ENCODE results near the gene RUVBL1.

The RUVBL1 gene

DNA sequence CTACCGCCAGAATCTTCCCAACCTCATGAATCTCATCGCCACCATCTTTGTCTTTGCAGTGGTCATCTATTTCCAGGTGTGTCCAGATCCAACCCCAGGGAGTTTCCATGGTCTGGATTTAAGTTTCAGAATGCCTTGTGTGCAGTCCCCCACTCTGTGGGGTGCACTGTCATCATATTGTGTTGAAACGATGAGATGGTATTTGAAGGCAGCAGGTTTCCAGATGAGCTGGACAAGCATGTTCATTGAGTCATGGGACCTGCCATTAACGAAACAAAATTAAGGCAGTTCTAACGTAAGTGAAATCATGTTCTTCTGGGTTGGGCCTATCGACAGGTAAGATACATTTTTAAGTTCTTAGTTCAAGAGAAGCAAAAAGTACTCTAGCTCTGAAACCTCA lies 58.6 kb downstream of the RUVBL1 start:
- DNase-seq, result no peak

DNA sequence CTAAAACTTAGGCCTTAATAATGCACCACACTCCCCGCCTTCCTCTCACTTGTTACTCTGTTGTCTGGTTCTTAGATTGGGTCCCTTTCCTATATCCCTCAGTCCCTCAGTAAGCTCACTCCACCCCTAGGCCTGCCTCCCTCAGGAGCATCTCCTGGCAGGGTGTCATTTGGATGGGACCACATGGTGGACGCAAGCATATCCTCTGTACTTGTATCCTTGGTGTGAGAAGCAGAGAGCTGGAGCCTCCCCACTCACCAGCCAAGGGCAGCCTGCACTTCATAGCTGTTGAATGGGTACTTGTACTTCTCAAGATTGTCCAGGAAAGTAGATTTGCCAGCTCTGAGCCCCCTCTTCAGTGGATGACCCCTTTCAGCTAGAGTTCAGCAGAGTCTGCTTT lies 59.7 kb downstream of the RUVBL1 start:
- no peak for DNase-seq

DNA sequence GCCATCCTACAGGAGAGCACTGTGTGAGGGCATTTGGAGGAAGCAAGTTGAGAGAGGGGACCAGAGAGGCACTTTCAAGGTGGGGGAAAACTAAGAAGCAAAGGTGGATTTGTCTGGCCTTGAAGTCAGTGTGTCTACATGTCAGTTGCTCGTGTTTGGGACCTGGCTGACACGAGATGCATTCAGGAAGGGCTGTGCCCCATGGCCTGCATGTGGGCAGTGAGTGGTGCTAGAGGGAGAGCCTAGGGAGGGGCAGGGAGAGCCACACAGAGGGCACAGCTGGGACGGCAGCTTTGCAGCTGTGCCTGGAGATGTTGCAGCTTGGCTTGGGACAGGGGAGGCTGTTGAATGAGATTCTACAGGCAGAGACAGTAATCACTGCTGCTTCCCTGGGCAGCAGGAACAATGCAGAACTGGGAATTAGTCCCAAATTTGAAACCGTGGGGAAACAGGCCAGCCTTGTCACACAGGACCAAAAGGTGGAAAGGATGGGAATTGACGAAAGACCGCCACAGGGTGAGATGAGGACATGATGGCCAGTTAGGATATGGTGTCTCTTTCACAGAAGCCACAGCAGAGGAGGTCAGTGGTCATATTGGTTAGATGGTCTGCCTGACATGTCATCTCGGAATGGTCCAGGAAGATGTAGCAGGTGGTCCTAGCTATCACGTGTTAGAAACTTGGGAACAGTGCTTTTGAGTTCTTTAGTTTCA lies 61.4 kb downstream of the RUVBL1 start:
- no peak for DNase-seq

DNA sequence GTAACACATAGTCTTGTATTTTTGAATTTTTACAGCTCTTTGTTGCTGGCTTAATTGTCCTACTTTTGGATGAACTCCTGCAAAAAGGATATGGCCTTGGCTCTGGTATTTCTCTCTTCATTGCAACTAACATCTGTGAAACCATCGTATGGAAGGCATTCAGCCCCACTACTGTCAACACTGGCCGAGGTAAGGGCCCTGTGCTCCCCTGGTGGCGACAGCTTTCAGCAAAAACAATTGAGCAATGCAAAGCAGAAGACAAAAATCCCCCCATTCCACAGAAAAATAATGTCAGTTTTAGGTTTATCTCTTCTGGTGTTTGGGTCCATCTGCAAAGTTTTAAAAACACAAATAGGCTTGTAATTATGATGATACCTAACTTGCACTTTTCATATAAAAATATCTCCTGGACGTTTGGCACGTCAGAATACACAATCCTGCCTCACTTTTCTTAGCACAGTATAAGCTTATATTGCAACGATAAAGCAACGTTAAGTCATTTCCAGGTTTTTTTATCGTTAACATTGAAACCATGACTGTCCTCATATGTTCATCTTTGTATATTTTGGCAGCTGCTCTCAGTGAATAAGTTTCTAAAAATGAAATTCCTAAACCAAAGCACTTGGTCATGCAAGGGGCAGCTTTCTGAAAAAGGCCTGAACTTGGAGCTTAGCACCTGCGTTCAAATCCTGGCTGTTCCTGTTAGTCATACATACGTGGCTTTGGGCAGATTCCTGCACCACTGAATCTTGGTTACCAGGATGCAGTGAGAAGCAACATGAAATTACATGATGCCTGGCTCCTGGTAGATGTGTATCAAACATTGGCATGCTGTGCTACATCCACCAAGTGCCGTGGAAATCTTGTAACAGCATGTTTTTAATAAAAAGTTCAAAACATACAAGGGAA lies 62.9 kb downstream of the RUVBL1 start:
- peak; percentile 94 for DNase-seq

DNA sequence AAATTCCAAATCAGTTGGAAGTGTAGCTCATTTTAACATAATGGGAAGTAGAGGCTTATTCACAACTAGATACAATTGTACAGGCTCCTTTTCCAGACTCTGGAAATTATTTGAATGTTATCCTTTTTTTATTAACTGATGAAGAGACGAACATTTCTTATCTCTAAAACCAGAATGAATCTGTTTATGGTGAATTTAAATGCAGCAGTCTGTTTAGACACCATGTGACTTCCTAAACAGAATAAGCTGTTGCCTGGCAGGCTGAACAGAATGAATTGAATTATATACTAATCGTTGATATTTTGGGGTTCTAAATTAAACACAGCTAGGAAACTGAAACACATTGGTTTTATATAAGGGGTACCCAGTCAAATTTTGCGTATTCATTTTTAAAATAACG lies 67.4 kb downstream of the RUVBL1 start:
- DNase-seq, result no peak

DNA sequence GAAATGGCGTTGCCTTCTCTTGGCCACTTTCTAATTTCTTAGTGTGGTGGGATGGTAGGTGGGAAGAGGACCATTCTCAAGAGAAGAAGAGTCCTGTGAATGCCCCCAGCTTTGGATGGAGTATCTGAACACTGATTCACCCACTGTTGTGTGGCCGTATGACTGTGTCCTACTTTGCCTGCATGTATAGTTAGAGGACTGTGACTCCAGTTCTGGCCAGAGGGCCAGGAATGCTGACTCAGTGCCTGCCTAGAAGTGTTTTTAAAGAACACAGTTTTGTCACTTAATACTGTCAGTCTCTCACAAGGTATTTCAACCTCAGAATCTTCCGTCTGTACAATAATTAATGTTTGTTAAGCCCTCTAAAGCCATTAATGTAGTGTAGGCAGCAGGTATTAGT lies 69.2 kb downstream of the RUVBL1 start:
- peak; percentile 74 for DNase-seq

DNA sequence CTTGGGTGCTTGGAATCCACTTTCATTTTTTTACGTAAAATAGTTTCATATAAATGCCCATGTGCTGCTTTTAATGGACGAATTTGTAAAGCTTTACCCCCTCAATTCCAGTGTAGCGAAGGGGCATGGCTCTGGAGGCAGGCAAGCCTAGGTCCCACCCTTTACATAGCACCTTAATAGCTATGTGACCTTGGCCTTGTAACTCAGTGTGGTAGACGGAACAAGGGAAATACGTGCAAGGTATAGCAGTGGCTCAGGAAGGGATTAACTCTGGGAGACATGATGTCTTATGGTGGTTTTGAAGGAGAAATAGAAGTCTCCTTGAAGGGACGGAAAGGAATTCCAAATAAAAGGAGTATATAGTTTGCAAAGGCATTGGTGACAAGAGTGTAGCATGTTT lies 70.0 kb downstream of the RUVBL1 start:
- DNase-seq, result no peak

DNA sequence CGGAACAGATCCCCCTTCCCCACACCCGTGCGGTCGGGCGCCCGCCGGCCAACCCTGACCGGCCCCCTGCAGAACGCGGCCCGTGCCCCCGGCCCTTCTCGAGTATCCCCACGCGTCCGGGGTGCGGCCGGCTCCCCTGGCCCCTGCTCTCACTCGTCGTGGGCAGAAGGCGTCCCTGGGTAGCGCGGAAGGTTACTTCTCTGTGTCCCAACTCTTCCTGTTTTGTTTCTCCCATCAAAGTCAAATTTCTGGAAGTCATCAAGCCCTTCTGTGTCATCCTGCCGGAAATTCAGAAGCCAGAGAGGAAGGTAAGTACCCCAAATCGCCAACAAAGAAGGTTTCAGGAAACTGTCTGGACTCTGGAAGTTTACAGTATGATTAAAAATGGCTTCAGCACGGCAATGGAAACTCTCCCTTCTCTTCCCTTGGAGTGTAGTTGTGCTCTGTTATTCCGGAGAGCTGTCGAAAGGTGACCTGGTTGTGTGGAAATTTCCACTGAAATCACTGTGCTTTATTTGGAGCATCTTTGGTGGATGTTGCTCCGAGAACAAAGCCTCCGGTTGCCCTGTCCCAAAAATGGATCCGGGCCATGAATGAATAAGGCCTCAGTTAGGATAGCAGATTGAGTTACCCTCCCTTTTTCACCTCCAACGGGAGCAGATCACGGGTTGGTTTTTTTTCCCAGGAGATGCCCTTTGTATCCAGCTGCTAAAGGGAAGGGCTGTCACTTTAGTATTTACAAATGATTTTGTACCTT lies 70.8 kb downstream of the RUVBL1 start:
- no peak for DNase-seq

DNA sequence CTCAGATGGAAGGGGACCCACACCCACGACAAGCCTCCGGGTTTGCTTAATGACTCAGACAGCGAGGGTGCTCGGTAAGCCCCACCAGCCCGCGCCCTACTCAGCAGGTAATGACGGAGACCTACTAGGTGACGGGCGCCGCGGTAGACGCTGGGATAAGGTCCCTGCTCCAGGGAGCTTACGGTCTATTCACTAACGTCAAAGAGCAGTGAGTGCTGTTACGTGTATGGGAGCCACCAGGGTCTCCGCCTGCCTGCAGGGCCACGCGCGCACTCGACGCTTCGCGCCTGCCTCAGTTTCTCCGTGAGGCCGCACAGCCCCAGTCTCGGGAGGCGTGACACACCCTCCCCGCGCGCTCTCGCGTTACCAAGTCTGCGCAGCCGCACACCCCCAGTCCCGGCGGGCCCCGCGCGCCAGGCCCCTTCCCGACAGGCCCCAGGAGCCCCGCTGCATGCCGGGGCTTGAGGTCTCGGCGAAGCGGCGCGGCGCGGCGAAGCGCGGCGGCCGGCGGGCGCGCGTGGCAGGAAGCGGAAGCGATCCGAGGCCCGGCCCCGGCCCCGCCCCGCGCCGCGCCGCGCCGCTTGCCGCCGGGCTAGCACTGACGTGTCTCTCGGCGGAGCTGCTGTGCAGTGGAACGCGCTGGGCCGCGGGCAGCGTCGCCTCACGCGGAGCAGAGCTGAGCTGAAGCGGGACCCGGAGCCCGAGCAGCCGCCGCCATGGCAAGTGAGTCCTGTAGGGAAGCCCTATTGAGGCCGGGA lies 71.6 kb downstream of the RUVBL1 start, which contains the start of gene SEC61A1:
SEC61A1 (plus strand) TSS at position 601 of the 758 bp plus-strand sequence; CDS start at position 717, 116 bp downstream.
- DNase-seq, result peak; percentile 94

DNA sequence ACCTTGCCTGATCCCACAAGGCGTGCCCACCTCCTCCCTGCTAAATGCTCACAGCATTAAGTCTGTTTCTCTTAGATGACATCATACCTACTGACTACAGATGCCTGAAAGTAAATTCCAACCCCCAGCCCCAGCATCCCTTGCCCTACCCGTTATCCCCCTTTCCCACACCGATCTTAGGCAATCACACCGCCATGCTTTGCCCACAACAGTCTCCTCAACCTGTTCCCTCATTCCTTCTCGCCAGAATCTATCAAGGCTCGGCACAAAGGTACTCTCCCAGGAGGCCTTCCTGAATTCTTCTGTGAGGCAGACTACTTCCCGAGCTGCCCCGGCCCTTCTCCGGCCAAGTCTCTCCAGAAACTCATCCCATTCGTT lies 72.2 kb downstream of the RUVBL1 start:
- DNase-seq, result peak; percentile 26

DNA sequence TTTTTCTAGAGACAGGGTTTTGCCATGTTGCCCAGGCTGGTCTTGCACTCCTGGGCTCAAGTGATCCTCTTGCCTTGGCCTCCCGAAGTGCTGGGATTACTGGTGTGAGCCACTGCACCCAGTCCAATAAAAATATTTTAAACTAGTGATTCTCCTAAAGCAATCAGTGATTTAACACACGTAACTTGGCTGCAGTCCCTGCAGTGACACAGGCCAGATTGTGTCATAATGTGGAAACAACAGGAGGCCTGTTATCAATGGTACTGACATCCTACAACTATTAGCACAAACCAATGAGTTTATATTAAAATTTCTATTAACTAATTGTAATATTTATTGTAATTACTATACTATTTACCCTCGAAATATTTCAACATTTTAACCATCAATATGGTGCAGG lies 73.0 kb downstream of the RUVBL1 start:
- DNase-seq, result no peak

DNA sequence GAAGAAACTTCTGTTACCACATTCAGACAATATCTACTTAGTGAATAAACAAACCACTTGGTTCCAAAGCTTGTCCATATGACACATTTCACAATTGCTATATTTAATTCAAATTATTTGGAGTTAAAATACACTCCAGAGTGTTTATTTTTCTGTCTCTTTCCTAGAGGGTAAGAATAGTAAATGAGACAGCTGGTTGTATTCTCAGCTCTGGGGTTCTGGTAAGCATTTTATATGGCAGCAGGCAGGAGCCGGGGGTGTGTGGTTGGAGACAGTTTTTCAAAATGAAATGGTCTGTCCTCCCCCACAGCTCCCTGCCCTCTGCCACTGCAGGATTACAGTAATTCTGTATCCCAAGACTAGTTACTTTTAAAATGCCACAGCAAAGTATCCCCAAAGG lies 82.3 kb downstream of the RUVBL1 start:
- no peak for DNase-seq

DNA sequence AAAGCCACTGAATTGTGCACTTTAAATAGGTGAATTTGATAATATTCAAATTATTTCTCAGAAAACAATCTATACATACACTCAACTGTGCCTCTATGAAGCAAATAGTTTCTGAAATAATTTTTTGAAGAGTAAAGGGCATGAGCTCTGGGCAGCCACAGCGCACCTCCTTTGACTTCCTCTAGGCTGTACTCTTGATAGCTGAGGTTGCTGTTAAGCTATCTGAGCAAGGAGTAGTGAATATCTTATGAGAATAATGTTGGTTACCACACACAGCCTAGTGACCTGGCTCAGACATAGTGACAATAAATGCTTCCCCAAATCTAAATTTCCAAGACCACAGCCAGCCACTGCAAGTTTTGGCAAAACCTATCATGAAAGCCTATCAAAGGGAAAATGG lies 83.0 kb downstream of the RUVBL1 start:
- DNase-seq, result no peak

DNA sequence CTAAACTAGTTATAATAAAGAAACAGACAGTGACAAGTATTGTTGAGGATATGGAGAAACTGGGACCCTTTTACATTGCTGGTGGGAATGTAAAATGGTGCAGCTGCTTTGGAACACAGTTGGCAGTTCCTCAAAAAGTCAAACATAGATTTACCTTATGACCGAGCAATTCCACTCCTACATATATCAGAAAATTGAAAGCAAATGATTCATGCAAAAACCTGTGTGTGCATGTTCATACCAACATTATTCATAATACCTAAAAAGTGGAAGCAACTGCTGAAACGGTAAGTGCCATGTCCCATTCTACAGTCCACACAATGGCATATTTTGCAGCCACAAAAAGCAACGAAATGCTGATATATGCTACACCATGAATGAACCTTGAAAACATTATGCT lies 83.6 kb downstream of the RUVBL1 start:
- no peak for DNase-seq

DNA sequence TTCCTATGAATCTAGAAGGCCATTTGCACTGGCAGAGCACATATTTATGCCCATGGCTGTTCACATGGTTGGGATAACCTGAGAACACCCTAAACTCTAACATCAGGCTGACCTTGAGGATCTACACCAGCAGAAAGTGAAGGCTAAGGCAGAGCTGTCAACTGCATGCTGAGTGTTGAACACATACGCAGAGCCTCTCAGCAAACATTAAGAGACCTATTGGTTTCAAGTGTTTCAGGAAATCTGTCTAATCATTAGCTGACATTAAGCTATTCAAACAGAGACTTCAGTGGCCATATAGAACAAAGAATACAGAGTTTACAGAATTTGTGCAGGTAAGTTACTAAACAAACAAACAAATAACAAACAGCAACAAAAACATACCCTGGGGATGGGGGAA lies 87.5 kb downstream of the RUVBL1 start:
- DNase-seq, result no peak

DNA sequence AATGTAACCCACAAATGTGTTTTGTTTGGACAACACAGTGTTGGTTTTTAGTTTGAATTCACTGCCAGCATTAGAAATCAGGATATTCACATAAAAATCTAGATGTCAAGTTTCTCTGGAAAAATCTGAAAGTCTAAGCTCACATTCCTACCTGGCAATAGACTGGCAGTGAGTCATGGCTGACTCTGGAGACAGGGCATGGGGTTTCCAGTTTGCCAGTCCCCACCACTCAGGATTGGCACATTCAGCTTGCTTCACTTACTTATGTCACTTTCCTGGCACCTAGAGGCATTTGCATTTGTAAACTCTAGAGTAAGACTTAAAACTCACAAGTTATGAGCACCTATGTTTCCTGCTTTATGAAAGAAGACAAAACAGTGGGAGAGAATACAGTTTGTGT lies 90.5 kb downstream of the RUVBL1 start:
- DNase-seq, result no peak

All from EL (cell line).